GM19468 (cell line): ENCODE data around the gene ARMC8.

ENCODE experiments used
- ATAC-seq: cut with Tn5 transposase; IDR thresholded peaks from one replicate; pipeline ENCODE4 v1.9.1; 2021; ENCODE audit warnings: mild to moderate bottlenecking, moderate library complexity, moderate number of reproducible peaks; ENCODE audit not compliant: unreplicated experiment; ENCODE audit errors: extremely low read depth

Gene ARMC8

DNA sequence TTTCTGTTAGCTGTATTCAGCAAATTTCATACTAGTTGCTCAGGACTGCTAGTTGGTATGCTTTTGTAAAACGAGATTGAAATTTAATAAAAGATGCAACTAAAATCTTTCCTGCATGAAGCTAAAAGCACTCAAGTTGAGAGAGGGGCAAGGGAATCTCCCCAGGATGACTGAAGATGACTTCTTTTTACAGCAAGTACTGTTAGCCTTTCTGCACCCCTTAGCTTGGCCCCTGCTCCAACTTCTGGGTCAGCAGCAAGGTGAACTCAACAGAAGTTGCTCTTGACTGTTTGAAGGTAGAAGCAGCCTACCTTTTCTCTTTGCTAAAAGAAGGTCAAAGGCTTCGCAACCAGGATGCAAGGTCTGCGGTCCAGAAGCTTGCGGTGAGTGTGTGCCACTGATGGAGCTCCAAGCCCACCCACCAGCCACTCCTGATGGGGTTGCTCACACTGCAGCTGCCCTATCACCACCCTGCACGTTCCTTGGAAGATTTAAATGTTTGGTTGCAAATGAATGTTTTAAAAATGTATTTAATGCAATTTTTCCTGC is 110.0 kb downstream of the ARMC8 start:
- no peak for ATAC-seq

DNA sequence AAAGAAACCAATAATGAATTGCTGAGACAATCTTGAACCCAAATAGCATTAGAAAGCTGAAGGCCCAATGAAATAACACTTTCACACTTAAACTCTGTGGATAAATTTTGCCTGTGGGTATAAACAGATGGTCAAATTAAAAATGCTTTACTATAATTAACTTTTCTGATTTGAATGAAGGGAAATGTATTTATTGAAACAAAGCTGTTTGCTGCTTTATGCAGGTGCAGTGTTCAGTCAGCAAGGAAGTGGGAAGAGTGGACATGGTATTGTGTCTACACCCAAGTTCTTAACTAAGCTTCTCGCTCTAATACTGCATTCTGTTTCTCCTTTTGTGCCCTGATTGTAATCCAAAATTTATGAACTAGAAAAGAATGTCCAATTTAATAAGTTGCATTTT is 110.8 kb downstream of the ARMC8 start:
- no peak for ATAC-seq

DNA sequence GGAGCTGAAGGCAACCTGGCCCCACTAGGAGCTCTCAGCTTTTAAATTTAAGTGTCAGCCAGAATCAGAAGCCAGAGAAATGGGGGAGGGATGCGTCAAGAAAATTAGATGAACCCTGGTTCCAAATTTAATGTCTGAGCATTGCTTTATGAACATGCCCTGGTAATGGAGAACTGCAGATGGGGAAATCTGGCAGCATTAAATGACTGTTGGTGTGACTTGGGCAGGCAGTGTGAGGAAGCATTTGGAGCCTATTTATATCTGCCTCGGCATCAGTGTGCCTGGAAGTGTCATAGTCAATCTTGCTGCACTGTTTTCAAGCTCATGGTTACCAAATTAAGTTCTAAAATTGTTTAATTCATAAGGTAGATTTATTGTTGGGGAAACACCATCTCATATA is 113.5 kb downstream of the ARMC8 start:
- no peak for ATAC-seq

DNA sequence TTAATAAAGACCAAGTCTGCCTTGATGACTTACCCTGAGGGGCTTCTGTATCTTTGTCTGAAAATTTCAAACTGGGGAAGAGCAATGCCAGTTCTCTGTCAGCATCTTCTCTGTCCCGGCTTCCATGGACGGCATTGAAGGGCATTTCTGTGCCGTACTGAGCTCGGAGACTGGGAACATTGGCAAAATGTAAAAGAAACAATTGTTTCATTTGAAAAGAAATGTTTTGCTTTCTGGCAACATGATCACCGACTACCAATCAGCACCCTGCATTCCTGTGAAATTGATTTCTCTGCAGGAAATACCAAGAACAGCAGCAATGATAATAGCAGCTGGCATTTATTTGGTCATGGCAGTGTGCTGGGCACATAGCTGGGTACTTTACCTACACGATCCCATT is 116.4 kb downstream of the ARMC8 start:
- ATAC-seq = no peak

DNA sequence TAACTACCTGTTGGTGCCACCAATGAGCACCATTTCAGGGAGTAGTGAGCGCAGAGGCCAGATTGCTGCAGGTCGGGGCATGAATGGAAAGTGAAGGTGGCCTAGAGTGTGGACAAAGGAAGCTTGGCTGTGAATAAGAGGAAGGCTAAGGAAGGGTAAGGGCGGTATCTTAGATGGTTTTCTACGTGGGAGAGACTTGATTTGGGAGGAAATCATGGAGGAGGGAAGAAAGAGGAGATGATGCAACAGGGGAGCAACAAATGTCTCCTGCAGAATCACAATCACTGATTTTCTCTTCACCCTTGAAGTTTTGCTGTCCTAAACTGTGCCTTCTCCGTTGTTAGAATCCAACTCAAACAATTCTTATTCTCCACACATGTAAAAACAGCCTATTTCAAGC is 120.8 kb downstream of the ARMC8 start:
- ATAC-seq = no peak

DNA sequence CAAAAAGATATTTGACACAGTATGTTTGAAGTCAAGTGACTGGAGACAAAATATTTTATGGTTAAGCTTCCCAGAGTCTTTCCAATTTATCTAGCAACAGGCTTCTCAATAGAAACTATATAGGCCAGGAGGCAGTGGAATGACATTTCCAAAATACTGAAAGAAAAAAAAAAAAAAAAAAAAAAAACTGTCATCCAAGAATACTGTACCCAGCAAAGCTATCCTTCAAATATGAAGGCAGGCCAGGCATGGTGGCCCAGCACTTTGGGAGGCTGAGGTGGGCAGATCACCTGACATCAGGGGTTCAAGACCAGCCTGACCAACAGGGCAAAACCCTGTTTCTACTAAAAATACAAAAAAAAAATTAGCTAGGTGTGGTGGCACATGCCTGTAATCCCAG is 121.7 kb downstream of the ARMC8 start:
- no peak for ATAC-seq

DNA sequence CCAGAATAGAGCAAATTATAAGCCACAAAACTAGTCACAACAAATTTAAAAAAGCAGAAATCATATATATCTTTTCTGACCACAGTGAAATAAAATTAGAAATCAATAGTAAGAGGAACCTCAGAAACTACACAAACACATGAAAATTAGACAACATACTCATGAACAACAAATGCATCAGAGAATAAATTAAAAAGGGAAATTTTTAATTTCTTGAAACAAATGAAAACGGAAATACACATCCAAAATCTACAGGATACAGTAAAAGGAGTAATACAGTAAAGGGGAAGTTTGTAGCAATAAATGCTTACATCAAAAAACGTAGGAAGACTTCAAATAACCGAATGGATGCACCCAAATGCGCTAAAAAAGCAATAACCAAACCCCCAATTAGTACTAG is 123.4 kb downstream of the ARMC8 start:
- no peak for ATAC-seq

DNA sequence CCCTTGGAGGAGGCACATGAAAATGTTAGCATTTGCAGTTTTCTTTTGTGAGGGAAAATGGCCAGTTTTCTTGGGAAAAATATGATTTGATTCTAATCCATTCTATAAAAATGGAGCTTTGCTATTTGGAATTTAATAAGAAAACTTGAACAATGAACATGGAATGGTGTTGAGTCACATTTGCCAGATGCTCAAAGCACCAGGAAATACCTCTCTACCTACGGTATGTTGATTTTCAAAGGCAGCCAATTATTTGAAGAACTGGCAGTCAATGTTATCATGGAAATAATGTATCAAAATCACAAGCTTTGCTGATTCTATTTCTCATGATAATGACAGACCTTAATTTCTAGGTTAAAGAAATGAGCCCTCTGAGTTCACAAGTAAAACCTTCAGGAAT is 127.7 kb downstream of the ARMC8 start:
- no peak for ATAC-seq

DNA sequence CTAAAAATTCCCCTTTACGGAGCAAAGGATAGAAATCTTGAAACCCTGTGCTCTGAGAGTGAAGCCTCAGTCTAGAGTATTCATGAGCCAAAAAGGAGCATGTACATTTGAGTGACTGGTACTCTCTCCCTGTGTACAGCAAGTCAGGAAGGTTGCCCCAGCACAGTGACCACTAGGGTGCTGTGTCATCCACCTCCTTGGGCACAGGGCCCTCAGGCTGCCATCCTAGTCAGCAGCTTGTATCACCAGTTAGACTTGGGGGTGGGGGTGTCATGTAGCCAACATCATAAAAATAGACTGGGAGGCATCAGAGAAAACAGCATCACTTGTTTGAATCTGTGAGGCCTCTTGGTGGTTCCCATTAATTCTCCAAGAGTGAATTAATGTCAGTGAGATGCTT is 130.6 kb downstream of the ARMC8 start:
- ATAC-seq = no peak

DNA sequence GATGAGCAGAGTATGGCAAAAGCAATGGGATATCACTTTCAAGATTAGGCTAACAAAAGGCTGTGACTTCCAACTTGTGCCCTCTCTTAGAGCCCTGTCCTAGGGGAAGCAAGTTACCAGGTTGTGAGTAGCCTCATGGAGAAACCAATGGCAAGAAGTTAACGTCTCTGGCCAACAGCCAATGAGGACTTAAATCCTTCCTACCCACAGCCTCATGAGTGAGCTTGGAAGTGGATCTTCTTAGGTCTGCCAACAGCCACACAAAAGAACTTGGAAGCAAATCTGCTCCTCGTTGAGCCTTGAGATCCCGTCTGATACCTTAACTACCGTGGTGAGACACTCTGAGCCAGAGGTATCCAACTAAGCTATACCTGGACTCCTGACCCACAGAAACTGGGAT is 136.9 kb downstream of the ARMC8 start:
- no peak for ATAC-seq

DNA sequence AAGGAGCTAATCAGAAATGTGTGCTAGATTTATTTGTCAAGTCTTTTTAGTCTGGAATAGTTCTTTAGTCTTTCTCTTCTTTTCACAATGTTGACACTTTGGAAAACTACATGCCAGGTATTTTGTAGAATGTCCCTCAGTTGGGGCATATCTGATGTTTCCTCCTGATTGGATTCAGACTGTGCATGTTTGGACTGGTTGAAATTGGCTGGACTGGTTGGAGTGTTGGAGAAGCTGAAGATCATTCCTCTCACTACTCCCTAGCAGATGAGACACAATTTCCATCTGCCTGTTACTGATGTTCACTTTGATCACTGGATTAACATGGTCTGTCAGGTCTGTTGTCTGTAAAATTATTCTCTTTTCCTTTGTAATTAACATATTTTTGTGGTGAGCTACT is 138.9 kb downstream of the ARMC8 start:
- ATAC-seq = no peak

DNA sequence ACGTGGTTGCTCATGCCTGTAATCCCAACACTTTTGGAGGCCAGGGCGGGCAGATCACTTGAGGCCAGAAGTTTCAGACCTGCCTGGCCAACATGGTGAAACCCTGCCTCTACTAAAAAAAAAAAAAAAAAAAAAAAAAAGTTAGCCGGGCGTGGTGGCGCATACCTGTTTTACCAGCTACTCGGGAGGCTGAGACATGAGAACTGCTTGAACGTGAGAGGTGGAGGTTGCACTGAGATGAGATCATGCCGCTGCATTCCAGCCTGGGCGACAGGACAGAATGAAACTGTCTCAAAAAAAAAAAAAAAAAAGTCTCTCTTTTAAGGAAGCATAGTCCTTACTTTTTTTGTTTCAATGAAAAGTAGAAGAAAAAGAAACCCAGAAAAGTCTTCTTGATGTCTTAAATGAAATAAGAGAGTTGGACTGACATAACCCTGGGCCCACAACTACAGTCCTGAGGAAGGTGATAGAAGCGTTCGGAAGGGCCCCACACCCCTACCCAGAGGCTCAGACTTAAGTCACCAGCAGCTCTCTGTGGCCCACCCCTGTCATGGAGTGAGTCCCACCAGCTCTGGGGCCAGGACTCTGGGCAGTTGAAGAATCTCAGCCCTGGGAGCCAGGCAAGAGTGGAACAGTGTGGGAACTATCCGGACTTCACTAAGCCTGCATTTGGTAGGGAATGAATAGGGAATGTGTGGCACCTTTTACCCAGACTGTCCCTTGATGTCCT is 139.9 kb downstream of the ARMC8 start:
- no peak for ATAC-seq

DNA sequence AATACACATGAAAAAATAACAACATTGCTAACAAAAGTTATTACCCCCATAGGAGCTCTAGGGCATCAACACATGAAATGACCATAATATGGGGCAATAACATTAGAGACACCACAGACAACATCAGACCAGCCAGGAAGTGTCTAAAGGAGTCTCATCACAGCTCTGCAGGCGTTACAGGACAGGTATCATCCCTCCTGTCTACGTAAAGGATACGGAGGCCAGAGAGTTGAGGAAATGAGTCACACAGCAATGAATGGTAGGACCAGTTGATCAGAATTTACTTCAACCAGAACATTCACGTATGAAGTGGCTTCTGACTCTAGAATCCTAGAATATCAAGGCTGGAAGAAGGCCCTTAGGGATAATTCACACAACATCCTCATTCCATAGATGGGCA is 140.7 kb downstream of the ARMC8 start:
- ATAC-seq = no peak

DNA sequence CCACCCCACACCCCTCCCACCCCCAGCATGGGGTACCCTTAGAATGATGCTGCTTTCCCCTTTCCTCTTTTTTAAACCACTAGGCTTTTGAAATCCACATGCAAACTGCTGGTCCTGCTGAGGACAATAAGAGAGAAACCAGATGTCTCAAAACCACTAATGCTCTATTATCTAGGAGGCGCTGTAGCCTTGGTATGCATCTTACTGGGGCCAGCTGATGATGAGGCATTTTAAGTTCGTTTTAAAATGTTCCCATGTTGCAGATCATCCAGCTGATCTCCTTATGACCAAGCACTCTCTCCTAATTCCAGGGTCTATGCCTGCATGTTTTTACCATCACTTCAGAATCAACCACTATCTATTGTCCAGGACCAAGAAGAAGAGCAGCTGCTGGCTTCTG is 141.2 kb downstream of the ARMC8 start:
- no peak for ATAC-seq

DNA sequence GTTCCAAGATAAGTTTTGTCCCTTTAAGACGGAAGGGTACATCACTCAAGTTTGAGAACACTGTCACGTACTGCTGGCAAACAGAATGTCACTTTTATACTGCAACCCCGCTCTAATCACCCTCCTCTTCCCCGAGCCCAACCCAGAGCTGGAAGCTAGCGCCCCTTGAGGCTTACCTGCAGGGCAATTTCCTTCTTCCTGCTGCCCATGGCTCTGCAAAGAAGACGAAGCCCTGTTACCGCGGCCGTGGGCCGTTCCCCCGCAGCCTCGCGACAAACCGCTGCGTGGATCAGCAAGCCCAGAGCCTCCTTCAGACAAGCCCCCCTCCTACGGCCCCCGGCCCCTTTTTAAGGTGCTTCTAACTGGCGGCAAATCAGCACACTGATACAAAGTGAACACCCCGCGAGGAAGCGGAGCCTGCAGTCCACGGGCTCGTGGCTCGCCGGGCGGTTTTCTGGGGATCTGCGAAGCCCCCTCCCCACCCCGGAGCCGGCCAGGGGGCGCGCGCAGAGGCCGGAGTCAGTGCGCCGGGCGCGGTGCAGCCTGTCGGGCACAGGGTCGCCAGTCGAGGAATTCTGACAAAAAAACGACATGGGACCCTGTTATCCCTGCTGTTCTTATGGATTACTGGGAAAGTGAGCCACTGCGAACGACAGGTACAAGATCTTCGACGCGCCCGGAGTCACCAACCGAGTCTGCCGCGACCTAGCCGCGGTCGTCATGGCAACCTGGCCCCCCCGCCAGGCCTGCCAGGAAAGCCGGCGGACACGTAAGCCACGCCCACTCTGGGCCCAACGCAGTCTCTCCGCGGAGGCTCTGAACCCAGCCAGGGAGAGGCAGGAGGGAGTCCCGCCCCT is 142.3 kb downstream of the ARMC8 start, which contains the start of gene NME9:
Gene NME9 (minus strand): TSS at position 725 of the 857 bp plus-strand sequence. CDS start 516 bp downstream, at position 209.
- no peak for ATAC-seq

DNA sequence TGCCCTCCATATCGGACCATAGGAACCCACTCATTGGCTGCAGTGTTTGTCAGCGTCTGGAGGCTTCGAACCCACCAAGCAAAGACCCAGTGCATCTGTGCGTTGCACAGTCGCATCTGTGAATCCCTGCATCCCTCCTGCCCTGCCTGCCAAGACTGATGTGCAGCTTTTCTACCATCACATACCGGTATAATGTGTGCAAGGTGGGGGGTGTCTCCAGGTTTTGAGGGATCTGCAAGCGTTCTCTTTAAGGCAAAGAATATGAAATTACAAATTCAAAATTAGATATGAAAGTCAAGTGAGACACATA is 142.8 kb downstream of the ARMC8 start:
- no peak for ATAC-seq

DNA sequence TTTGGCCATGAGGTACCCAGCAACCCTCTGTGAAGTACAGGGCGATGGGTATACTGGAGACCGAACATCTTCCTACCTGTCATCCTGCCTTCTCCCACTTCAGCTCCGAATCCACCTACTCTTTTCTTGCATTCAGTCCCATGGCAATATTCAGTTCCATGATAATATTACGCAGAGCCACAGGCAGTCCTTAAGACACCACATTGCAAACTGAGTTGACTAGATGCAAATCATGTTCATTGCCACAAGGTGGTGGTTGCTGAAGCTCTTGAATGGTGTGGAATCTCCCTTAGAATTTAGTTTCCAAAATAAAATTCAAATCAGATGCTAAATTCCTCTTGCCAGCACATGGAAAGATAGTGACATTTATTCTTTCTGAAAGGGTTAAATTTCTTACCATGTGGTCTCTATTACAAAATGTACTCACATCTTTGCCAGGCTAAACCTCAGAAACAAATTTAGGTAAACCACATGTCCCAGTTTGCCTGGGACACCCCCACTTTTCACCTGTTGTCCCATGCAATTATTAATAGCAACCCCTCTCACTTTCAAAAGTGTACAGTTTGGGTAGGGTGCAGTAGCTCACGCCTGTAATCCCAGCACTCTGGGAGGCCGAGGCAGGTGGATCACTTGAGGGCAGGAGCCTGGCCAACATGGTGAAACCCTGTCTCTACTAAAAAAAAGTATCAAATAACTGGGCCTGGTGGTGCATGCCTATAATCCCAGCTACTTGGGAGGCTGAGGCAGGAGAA is 144.2 kb downstream of the ARMC8 start:
- ATAC-seq = no peak

DNA sequence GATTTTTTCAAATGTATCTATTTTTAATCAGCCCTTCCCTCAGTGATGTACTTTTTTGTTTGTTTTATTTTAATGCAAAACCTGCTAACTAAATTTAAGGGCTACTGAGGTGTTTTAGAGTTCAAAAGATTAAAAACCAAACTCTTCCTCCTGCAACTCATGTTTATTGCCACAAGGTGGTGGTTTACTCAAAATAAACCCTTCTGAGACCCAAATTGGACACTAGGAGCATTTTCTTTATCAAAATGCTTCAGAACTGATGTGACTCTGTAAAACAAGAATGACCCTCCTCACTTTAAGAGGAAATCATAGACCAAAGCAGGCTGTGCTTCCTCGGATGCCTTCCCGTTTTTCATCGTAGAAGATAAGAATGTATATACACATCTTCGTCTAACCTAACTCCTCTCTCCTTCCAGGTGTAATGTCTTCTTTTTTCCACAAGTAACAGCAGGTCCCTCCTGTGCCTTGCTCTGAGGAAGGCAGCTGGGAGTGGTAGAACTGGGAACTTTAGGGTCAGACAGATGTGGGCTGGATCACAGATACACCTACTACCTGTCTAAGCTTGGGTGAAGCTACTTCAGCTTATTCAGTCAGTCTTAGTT is 145.5 kb downstream of the ARMC8 start:
- ATAC-seq = no peak

DNA sequence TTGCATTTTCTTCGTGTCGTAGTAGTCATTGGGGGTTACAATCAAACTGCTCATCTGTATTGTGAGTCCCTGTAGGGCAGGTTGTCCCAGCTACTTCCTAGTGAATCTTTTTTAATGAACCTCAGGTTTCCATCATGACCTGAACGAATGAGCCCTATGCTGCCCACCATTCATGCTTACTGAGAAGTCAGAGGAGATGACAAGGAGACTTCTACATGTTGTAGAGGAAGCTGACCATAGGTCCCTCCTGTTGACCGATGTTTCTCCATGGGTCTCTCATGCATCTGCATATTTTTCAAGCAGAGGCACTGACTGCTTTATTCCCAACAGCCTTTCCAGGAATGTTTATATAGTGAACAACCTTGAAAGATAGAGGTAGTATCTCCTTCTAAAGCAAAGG is 147.5 kb downstream of the ARMC8 start:
- ATAC-seq = no peak

DNA sequence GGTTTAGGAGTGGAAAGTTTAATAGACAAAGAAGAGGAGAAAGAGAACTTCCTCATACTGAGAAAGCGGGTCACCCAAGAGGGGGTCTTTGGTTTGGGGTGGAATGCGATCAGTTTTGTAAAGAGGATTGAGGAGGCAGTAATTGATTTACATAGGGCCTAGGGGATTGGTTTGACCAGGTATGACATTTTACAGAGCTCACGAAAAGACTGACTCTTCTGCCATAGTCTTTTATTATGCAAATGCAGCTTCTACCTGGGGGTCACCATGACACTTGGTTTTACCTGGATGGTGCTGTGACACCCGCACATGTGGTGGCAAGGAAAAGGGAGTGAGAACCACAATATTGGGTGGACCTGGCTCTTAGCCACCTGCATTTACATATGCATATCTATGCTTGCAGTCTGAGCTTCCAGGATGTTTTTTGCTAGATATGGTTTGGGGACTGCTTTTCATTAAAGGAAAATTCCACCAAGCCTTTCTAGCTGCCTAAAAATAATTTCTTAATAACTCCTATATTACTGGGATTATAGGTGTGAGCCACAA is 149.4 kb downstream of the ARMC8 start:
- ATAC-seq = no peak
